ENCODE results near the gene ANKS1A.

Gene ANKS1A

GRCh38 chr6:35015476-35015875 is 126.4 kb downstream of the ANKS1A start:
- in situ Hi-C loops (cut with HindIII; ENCODE audit: low sequenced_read_pairs) = no loop called here
- no peak overlapping the region for H3K4me3 ChIP-seq (ENCODE audit: low read depth, low read length)
- TF ChIP-seq CTCF (IDR thresholded peaks at IDR 0.05; ENCODE audit: low read depth, low read length, missing control alignments) = no peak
- DNase-seq (ENCODE audit: low read depth) = no peak

- no peak for DNase-seq (ENCODE audit: low read depth)
- in situ Hi-C loops (cut with HindIII; ENCODE audit: low sequenced_read_pairs) = no loop called here
- H3K4me3 ChIP-seq (ENCODE audit: low read depth, low read length) = no peak overlapping the region
- no peak for TF ChIP-seq CTCF (IDR thresholded peaks at IDR 0.05; ENCODE audit: low read depth, low read length, missing control alignments)
Measured at GRCh38 chr6:35015996-35016395, 126.9 kb downstream of the ANKS1A start.

- in situ Hi-C loops (cut with HindIII; ENCODE audit: low sequenced_read_pairs) = no loop called here
- peak; percentile 27 for DNase-seq (ENCODE audit: low read depth)
- H3K4me3 ChIP-seq (ENCODE audit: low read depth, low read length) = no peak overlapping the region
Measured at GRCh38 chr6:35016502-35017321, 127.7 kb downstream of the ANKS1A start.

DNA sequence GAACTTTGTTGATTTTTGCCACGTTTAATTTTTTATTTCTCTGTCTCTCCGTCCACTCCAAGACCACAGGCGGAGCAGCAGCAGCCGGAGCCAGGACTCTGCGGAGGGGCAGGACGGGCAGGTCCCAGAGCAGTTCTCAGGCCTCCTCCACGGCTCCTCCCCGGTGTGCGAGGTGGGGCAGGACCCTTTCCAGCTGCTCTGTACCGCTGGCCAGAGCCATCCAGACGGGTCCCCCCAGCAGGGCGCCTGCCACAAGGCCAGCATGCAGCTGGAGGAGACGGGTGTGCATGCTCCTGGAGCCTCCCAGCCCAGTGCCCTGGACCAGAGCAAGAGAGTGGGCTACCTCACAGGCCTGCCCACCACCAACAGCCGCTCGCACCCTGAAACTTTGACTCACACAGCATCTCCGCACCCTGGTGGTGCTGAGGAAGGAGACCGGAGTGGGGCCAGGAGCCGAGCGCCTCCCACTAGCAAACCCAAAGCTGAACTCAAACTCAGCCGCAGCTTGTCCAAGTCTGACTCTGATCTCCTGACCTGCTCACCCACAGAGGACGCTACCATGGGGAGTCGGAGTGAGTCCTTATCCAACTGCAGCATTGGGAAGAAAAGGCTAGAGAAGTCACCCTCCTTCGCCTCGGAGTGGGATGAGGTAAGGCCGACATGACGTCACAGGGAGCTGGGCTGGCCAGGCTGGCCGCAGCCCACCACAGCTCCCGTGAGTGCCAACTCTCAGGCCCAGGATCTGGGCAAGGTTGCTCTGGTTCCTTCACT is 128.5 kb downstream of the ANKS1A start:
- in situ Hi-C loops (cut with HindIII; ENCODE audit: low sequenced_read_pairs) = no loop called here
- TF ChIP-seq CTCF (IDR thresholded peaks at IDR 0.05; ENCODE audit: low read depth, low read length, missing control alignments) = no peak
- H3K4me3 ChIP-seq (ENCODE audit: low read depth, low read length) = no peak overlapping the region
- DNase-seq (ENCODE audit: low read depth) = no peak

More at GRCh38 chr6:35016502-35017321, 127.7 kb downstream of the ANKS1A start:
- TF ChIP-seq CTCF (IDR thresholded peaks at IDR 0.05; ENCODE audit: low read depth, low read length, missing control alignments) = no peak

DNA sequence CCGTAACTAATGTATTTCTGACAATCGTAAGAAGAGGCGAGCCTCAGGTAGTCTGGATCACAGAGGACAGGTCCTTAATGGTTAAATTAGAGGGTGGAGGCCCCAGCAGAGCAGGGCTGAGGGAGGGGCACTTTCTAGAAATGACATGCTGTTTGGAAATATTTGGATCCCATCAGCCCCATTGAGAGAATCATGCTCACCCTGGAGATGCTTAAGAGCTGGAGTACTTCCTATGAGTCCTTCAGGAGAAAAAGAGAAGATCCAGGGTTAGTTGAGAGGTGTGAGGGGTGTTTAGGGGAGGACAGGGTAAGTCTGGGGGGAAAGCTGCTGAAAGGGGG is 129.1 kb downstream of the ANKS1A start:
- no peak for DNase-seq (ENCODE audit: low read depth)
- no peak overlapping the region for H3K4me3 ChIP-seq (ENCODE audit: low read depth, low read length)
- in situ Hi-C loops (cut with HindIII; ENCODE audit: low sequenced_read_pairs) = no loop called here
- no peak for TF ChIP-seq CTCF (IDR thresholded peaks at IDR 0.05; ENCODE audit: low read depth, low read length, missing control alignments)

- H3K4me3 ChIP-seq (ENCODE audit: low read depth, low read length) = no peak overlapping the region
- in situ Hi-C loops (cut with HindIII; ENCODE audit: low sequenced_read_pairs) = no loop called here
- DNase-seq (ENCODE audit: low read depth) = no peak
- no peak for TF ChIP-seq CTCF (IDR thresholded peaks at IDR 0.05; ENCODE audit: low read depth, low read length, missing control alignments)
Measured at GRCh38 chr6:35018746-35019145, 129.7 kb downstream of the ANKS1A start.

Measured in astrocyte of the cerebellum (primary cell).